GM21576 (cell line): Measurements from ENCODE around the gene SLC24A3.

Experiments
- ATAC-seq: cut with Tn5 transposase; IDR thresholded peaks from one replicate; pipeline ENCODE4 v1.9.1; 2021; ENCODE audit warnings: mild to moderate bottlenecking, moderate library complexity; ENCODE audit not compliant: unreplicated experiment

The SLC24A3 gene

GRCh38 chr20:19725814-19726525 lies 513.5 kb downstream of the SLC24A3 start:
- ATAC-seq, result no peak

DNA sequence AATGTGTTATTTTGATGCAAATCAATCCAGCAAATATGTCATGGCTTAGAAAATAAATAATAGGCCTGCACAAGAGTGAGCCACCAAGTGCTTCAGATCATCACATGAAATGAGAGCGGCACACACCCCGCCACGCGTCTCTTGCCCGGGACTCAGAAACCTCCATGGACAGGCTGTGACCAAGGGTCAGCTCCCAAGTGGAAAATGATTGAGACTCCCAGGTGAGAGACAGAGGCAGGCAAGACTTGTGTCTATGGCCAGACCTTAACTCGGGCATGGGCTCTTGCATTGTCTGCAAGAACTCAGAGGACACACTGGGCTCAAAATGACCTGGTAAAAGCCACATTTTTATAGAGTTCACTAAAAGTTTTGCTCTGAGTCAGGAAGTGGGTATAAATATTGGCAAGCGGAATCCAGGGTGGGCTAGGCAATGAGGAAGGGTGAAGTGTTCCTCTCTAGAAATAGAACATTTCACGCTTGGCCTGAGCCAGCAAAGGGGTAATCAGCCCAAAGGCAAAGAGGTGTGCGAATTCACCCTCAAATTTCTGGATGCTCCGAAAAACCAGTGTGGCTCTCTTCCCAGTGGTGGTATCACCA lies 514.9 kb downstream of the SLC24A3 start:
- no peak for ATAC-seq

DNA sequence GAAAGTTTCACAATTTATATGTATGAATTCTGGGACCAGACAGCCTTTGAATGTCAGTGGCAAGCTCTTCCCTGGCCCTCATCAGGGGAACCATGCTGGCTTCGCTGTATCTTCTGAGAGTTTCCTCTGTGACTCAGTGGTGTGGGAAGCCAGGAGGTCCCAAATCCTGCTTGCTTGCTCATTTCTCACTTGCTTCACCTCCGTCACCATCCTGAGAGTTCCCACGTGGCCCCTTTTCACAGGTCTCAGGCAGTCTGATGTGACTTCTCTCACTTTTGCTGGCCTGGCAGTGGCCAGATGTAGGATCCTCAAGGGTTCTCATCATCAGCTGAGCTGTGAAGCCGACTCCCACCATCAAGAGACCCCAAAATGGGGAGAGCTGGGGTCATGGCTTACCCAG lies 517.2 kb downstream of the SLC24A3 start:
- no peak for ATAC-seq

DNA sequence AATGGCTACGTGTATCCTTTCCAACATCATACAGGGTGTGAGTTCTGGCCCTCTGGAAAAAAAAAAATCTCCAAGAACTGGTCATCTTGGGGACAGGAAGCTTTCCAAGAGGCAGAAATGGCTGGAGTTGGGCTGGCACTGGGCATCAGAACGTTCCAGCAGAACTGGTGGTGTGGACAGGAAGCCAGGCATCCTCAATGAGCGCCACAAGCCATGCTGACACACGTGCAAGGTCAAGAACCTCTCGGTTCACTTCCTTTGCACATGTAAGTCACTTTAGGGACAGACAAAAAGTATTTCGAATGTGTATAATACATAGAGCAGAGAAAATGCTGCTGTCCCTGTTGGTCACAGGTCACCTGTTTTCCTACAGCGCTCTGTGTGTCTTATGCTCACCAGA lies 518.3 kb downstream of the SLC24A3 start:
- ATAC-seq, result no peak

GRCh38 chr20:19734811-19735210 lies 522.4 kb downstream of the SLC24A3 start:
- no peak for ATAC-seq

DNA sequence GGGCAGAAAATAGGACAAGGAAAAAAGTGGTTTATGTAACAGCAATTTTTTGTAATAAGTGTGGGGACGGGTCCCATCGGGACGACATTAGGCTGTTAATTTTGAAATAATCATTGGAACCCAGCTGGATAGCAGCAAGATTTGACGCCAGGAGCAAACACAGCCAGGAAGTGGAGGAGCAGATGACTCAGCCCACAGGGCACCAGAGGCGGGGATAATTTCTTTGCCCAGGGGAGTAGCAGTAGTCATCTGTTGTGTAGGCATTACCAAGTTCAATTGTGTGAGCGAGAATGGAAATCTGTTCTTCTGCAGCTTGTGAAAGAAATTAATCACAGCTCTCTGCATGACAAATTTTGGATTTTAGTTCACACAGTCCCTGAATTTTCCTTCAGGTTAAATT lies 523.0 kb downstream of the SLC24A3 start:
- ATAC-seq, result no peak

- no peak for ATAC-seq
These were observed 524.6 kb downstream of the SLC24A3 start for GRCh38 chr20:19737025-19737424.

GRCh38 chr20:19738951-19739350 lies 526.5 kb downstream of the SLC24A3 start:
- no peak for ATAC-seq

DNA sequence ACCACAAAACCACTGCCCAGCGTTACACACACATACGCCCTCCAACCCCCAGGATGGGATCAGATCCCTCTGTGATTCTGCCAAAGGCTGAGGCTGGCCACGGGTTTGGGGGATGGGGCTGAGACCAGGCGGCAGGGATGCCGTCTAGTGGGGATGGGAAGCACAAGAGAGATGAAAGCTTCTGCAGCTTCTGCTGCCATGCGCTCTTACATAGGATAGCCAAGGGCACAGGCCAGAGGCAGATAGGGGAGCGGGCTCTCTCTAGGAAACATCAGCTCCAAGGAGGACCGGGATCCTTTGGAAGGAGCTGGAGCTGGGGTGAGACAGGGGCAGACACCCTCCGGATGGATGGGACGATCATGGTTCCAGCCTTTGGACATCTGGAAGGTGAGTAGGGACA lies 526.9 kb downstream of the SLC24A3 start:
- no peak for ATAC-seq

DNA sequence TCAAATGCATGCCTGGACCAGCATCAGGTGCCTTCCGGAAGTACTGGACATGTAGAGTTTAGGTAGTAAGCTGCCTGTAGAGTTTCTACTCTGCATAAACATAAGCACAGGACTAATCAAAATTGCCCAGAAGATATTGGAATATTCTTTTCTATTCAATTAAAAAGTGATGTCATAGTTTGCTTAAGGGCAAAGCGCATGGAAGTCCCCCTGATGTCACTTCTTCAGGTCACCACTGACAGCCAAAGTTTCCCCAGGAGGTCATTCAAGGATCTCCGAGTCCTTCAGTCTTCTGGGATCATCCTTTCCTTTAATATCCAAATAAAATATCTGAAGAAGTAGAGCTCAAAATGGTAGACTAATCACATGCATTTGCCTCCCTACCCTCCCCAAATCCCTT lies 528.1 kb downstream of the SLC24A3 start:
- ATAC-seq, result no peak

DNA sequence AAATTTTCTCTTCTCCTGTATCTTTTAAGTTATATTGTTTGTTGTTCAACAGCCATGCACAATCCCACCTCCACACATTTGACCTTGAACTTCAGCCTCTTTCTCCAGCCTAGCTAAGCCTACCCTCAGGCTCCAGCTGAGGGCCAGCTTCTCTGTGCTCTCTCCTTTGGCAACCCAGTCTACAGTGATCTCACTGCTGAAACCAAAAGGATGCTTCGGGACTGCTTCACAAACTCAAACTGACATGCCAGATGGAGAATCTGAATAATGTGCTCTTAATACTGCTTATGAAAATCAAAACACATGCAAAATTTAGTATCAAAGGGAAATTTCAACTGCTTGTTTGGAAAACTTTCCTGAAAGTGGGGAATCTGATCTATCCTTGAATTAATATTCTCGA lies 529.5 kb downstream of the SLC24A3 start:
- ATAC-seq, result no peak

DNA sequence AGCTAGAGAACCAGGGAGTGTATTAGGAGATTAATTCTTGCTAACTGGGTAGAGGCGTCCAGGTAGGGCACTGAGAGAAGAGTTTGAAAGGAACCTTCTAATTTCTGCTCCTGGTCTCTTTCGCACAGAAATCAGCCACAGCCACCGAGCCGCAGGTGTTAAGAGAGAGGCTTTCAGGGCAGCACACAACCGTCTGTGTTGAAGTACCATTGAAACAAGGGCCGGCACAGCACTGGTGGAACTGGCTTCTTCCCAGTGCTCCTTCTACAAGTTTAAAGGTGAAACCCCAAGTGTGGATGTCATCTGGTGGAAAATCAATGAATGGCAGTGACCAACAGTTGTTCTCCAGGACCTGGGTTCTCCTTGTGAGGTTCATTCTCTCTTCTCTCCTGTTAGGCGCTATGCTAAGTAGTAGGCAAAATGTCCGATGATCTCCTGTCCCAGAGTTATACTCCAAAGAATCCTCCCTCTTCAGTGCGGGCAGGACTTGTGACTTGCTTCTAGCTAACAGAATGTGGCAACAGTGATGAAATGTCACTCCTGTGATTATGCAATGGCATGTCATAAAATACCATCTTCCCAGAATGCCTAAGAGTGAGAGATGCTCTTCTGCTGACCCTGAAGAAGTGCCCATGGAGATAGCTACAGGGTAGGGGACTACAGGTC lies 530.7 kb downstream of the SLC24A3 start:
- no peak for ATAC-seq

- no peak for ATAC-seq
These were observed 531.2 kb downstream of the SLC24A3 start for GRCh38 chr20:19743640-19743995.

- no peak for ATAC-seq
These were observed 532.7 kb downstream of the SLC24A3 start for GRCh38 chr20:19745106-19745505.

- no peak for ATAC-seq
These were observed 533.1 kb downstream of the SLC24A3 start for GRCh38 chr20:19745584-19745983.

DNA sequence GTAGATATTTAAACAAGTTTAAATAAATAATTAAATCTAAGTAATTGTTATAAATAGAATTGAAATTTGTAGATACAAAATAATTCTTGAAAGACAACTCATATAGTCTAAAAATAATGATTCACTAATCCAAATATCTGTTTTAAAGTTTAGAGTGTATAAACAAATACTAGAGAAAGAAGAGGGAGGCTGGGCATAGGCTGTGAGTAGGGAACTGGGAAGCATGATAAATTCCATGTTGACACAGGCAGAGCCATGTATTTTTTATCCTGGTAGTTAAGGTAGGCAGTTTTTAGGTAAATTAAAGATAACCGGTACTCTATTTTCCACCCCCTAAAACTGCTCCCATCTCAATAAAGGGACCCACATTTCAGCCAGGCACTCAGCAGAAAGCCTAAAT lies 534.0 kb downstream of the SLC24A3 start:
- no peak for ATAC-seq

DNA sequence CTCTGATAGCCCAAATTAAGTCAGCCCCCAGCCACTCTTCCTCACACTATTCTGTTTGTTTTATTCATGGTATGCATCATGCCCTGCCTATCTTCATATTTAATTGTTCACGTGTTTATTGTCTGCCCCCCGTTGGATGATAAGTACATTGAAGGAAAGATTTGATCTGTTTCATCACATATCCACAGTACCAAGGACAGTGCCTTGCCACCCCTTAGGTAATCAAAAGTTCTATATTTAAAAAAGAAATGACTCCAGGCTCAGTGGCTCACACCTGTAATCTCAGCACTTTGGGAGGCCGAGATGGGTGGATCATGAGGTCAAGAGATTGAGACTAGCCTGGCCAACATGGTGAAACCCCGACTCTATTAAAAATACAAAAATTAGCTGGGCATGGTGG lies 535.5 kb downstream of the SLC24A3 start:
- ATAC-seq, result no peak

DNA sequence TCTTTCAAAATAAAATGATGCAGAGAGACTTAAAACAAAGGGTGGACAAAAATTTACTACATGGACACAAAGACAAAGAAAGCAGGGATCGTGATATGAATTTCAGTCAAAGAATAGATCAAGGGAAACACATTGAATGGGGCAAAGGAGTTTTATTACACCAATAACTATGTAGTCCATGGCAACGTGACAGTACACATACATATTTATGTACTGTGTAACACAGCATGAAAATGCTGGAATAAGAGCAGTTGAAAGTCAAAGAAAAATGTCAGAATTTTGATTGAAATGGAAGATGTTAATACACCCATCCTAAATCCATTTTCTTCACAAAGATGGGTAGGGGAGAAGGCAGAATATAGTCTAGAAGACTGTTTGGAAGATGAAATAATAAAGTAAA lies 536.2 kb downstream of the SLC24A3 start:
- ATAC-seq, result no peak

GRCh38 chr20:19749618-19750071 lies 537.2 kb downstream of the SLC24A3 start:
- ATAC-seq, result no peak

DNA sequence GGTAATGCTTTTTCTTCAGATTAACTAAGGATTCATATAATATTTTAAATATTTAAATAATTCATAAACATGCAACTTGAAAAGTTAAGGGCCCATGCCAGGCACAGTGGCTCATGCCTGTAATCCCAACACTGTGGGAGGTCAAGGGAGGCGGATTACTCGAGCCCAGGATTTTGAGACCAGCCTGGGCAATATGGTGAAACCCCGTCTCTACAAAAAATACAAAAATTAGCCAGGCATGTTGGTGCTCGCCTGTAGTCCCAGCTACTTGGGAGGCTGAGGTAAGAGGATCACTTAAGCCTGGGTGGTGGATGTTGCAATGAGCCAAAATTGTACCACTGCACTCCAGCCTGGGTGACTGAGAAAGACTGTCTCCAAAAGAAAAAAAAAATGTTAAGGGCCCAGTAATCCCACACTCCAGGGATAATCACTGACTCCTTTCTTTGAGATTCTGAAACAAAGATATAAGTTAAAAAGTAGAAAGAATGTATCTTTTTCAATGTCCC lies 537.7 kb downstream of the SLC24A3 start:
- no peak for ATAC-seq

GRCh38 chr20:19750907-19751636 lies 538.6 kb downstream of the SLC24A3 start:
- no peak for ATAC-seq
